LNCAP (cell line): ENCODE results near the gene PKNOX2.

Experiments used
- TF ChIP-seq, protein P1 (sequence below): fragments of 450-650 bp; IDR thresholded peaks from 2 replicates; pipeline ENCODE4 v1.5.1; 2017; ENCODE audit warnings: mild to moderate bottlenecking

Gene PKNOX2

DNA sequence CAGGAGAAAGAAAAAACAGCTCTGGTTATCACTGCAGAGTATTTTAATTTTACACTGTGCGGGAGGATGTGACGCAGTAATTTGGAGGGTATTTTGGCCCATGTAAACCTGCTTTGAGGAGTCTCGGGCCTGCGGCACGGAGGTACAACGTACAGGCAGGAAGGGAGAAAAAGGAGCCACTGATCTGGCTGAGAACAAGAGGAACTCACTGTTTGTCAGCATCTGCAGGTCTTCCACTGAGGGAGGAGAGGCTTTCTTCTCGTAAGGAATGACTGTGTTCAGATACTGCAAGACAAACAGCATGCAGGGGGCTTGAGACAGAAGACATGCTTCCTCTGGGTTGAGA lies 287.5 kb downstream of the PKNOX2 start:
- TF ChIP-seq, protein P1, sequence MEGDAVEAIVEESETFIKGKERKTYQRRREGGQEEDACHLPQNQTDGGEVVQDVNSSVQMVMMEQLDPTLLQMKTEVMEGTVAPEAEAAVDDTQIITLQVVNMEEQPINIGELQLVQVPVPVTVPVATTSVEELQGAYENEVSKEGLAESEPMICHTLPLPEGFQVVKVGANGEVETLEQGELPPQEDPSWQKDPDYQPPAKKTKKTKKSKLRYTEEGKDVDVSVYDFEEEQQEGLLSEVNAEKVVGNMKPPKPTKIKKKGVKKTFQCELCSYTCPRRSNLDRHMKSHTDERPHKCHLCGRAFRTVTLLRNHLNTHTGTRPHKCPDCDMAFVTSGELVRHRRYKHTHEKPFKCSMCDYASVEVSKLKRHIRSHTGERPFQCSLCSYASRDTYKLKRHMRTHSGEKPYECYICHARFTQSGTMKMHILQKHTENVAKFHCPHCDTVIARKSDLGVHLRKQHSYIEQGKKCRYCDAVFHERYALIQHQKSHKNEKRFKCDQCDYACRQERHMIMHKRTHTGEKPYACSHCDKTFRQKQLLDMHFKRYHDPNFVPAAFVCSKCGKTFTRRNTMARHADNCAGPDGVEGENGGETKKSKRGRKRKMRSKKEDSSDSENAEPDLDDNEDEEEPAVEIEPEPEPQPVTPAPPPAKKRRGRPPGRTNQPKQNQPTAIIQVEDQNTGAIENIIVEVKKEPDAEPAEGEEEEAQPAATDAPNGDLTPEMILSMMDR = no peak

DNA sequence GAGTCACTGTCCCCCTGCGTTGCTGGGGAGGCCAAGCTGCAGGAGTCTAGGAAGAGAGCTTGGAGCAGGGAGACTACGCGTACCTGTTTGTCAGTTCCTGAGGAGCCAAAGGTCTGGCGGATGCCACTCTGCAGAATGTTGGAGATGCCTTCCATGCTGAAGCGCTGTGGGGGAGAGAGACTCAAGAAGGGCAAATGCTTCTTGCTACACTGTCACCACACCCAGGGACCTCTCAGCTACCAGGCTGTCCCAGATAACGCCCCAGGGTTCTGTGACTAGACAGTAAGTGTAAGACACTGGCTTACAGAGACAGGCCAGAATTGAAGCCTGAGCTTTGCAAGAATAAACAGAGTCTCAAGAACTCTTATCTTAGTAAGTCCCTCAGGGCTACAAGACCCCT lies 289.5 kb downstream of the PKNOX2 start:
- TF ChIP-seq, protein P1 = no peak

DNA sequence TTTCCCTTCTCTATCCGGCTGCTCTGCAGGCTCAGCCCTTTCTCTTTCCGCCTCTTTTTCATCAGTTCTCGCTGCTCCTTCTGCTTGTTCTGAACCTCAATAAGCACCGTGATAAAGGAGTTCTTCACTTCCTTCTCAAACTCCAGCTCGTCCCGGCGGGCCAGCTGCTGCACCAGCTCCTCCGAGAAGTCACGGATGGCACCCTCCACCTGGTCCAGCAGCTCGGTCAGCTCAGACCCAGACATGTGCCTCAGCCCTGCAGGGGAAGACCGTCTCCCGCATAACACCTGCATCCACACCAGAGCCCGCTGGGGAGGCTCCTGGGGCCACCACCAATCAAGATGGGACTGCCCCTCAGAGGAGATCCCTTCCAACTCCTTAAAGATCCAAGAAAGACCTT lies 291.3 kb downstream of the PKNOX2 start:
- TF ChIP-seq, protein P1 = no peak

DNA sequence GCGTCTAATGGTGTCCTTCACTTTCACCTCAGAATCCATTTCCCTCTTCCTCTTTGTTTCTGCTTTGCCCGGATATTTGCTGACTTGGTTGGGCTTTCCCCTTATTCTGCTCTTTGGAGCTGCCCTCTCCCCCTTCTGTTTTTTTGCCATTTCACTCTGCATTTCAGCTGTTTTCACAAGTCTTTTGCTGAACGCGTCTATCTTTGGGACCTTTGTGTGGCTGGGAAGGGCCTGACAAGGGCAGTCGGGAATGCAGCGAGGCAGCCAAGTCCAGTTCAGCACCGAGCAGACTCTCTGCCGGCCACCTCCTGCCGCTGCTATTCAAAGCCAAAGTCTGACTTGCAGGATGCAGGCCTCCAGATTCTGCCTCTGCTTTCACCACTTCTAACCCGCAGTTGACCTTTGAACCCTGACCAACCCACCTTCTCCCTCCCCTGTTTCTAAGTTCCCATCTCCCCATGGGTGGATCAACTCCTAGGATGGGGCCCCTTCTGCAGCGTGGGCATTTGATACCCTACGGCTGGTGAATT lies 293.3 kb downstream of the PKNOX2 start:
- TF ChIP-seq, protein P1 = no peak

DNA sequence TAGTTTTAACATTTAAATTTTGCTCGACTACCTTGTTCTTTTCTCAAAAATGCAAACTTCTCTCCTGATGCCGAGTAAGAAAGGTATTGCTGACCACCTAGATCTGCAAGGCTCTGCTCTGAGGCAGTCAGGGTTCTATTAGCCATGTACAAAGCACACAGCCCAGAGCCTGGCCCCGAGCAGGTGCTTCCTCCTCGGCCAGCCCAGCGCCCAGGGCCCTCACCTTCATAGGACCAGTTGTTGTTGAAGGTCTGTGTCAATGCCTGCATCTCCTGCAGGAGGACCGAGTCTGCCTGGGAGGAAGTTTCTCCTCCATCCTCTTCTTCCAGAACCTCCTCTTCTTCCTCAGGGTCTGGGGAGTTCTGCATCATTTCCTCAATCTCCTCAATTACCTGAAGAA lies 295.7 kb downstream of the PKNOX2 start:
- TF ChIP-seq, protein P1 = no peak

DNA sequence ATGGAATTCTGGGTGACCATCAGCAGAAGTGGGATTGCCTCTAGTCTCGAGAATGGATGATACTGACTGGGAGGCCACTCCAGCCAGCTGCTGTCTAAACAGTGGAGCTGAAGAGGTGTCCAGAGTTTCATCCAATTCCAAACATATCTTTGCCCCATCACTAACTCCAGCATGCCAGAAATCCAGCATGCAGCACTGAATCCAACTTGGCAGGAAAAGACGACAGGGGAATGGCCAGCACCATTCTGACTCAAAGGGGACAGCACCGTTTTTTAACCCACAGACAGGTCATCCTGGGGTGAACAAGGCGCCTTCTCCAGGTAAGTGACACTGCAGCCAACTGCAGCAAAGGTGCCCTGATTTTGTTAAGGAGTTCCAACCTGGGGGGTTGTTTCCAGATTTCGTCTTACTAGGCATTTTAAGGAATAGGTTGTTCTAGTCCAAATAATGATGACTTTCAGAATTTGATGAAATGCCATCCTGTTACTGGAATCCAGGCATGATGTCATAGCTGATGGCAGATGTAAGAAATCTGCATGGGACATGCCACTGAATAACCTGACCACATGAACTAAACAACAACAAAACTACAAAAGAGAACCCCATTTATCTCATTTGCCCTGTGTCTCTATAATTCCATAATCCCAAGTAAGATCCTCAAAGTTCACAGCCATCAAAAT lies 299.2 kb downstream of the PKNOX2 start:
- TF ChIP-seq, protein P1 = no peak

DNA sequence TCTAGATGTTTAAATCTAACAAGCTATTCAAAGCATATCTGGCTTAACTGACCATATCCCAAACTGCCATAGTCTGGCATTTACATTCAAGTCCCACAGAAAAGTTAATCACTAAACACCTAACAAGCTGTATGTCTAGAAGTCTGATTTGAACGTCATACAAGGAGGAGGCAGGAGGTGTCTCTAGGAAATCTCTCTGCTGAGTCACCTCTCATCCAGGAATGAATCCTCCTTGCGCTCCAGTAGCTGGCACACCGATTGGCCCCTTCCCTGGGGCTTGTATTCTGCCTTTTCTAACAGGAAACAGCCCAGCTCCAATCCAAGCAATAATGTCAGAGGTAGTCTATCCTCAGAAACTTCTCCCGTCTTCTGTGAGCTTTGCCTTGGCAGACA lies 299.7 kb downstream of the PKNOX2 start:
- TF ChIP-seq, protein P1 = no peak

DNA sequence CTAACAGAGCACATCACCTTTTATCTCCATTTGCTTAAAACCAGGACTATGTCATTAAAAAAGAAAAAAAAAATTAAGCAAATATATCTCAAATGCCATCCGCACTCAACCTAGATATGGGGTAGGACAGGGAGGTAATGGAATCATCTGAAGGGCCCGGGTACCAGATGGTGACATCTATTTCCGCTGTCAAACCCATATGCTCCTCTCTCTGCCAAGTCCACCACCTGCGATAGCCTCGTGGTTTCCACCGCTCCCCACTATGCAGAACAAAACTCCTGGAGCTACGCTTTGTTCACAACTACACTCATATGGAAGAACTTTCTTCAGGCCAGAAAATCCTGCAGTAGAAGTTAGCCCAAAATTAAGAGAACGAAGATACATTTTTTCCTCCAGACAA lies 300.1 kb downstream of the PKNOX2 start:
- TF ChIP-seq, protein P1 = no peak
